ENCODE results near the gene CLSTN2. TPM values are rescaled to one million over a fixed set of nuclear protein-coding genes. Genes with fewer than 3 reads are reported as not detected.

CLSTN2 gene
- total RNA-seq, 1 experiment from 2014 or later: 0.68 TPM

DNA sequence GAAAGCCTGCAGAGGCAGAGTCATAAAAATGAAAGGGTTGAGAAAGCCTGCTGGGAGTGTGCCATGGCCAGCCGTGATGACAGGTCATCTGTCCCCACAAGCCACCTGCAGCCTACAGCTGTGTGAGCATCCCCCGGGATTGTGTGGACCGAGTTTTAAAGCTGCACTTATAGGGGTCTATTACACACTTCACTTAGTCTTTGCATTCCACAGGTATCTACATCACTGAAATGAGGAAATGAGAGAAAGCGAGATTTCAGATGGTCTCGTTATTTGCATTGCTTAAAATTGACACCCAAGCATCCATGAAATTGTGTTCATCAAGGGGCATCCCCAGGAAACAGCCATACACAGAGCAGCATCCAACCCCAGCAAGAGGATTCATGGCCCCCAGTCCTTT, 605.3 kb downstream of the CLSTN2 start:
- Histone ChIP-seq H3K4ac (ENCODE audit: low read depth, low read length) (no peak overlapping the region), H4K8ac (replicated peaks; ENCODE audit: insufficient read length, low read depth, low read length) (no peak overlapping the region), H2BK12ac (ENCODE audit: insufficient read length, low read depth, low read length) (no peak overlapping the region), H3K23ac (ENCODE audit: insufficient read length, low read depth, low read length) (no peak overlapping the region), H3K18ac (ENCODE audit: insufficient read length, low read depth, low read length) (no peak overlapping the region), H4K91ac (ENCODE audit: insufficient read length, low read depth, low read length) (no peak overlapping the region), H3K27ac (ENCODE audit: insufficient read length, low read depth, low read length) (no peak overlapping the region), H4K20me1 (ENCODE audit: control insufficient read depth, insufficient read depth, insufficient read length) (no peaks in the 10 kb centered on the region), H3K4me2 (ENCODE audit: insufficient read depth, insufficient read length, low read length) (no peak overlapping the region), H3K9me3 (ENCODE audit: control insufficient read depth, low read depth, low read length) (no peaks in the 10 kb centered on the region), H3K56ac (ENCODE audit: insufficient read length, low read depth, low read length) (no peak overlapping the region), H3K9ac (ENCODE audit: extremely low read depth, insufficient read length, low read length) (no peak overlapping the region), H3K27me3 (ENCODE audit: insufficient read depth, low read length) (no peaks in the 10 kb centered on the region), H3T11ph (ENCODE audit: low read length) (no peak overlapping the region), H3K23me2 (ENCODE audit: insufficient read length, low read depth, low read length, poor library complexity, severe bottlenecking) (no peaks in the 10 kb centered on the region), H3K79me1 (ENCODE audit: insufficient read depth, low read depth, low read length, poor library complexity, severe bottlenecking) (no peaks in the 10 kb centered on the region), H2AFZ (ENCODE audit: low read length) (no peak overlapping the region), H2BK20ac (ENCODE audit: low read depth, low read length, poor library complexity, severe bottlenecking) (no peak overlapping the region), H3K4me1 (ENCODE audit: insufficient read depth, low read length) (no peaks in the 10 kb centered on the region), H4K5ac (ENCODE audit: insufficient read length, low read depth, low read length) (no peak overlapping the region), H2BK5ac (ENCODE audit: insufficient read length, low read length) (no peak overlapping the region), H3K14ac (ENCODE audit: insufficient read depth, low read length) (no peak overlapping the region), H2AK5ac (ENCODE audit: insufficient read length, low read length) (no peak overlapping the region), H2BK15ac (ENCODE audit: low read depth, low read length) (no peak overlapping the region), H2BK120ac (ENCODE audit: low read depth, low read length, poor library complexity, severe bottlenecking) (no peak overlapping the region), H3K79me2 (ENCODE audit: insufficient read depth, low read length) (no peaks in the 10 kb centered on the region)
- Mint-ChIP-seq H3K4me1 (peaks cover 0 to 5% of the 10 kb centered on the region in 2 experiments; a peak in 2 of 4 replicates), H3K9me3 (no peaks in the 10 kb centered on the region), H3K36me3 (ENCODE audit: insufficient read depth in 1 of 3, low read depth in 3 of 3) (no peaks in the 10 kb centered on the region; a peak in 1 of 7 replicates), H3K27me3 (ENCODE audit: low read depth) (peaks cover 4% of the 10 kb centered on the region; the same call in 1 of the 2 replicates), H3K27ac (no peak overlapping the region), H3K4me3 (no peak overlapping the region)
- WGBS (ENCODE audit: extremely low coverage, insufficient read length, low lambda C conversion rate): no CpG with 5 or more reads among the region's 5 CpGs
- TF ChIP-seq, protein P1, sequence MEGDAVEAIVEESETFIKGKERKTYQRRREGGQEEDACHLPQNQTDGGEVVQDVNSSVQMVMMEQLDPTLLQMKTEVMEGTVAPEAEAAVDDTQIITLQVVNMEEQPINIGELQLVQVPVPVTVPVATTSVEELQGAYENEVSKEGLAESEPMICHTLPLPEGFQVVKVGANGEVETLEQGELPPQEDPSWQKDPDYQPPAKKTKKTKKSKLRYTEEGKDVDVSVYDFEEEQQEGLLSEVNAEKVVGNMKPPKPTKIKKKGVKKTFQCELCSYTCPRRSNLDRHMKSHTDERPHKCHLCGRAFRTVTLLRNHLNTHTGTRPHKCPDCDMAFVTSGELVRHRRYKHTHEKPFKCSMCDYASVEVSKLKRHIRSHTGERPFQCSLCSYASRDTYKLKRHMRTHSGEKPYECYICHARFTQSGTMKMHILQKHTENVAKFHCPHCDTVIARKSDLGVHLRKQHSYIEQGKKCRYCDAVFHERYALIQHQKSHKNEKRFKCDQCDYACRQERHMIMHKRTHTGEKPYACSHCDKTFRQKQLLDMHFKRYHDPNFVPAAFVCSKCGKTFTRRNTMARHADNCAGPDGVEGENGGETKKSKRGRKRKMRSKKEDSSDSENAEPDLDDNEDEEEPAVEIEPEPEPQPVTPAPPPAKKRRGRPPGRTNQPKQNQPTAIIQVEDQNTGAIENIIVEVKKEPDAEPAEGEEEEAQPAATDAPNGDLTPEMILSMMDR (conservative IDR thresholded peaks at IDR 0.05): no peak
- DNase-seq: no peak

Measured in H9 (cell line).